H9 (cell line): Measurements from ENCODE around the gene ICE2. TPM values are rescaled to one million over a fixed set of nuclear protein-coding genes. Genes with fewer than 3 reads are reported as not detected.

Experiments
- DNase-seq: peaks from one replicate; pipeline ENCODE4 v3.0.0-alpha.2; 2017
- H2AFZ ChIP-seq: one replicate; pipeline ENCODE4 v1.6.1; 2013; ENCODE audit warnings: mild to moderate bottlenecking, low read length, control low read depth, moderate library complexity
- H2AK5ac ChIP-seq: 2 replicates; pipeline ENCODE4 v1.6.1; 2013; ENCODE audit warnings: low read length, control low read depth, mixed read lengths; ENCODE audit not compliant: insufficient read length
- H2BK120ac ChIP-seq: one replicate; pipeline ENCODE4 v1.6.1; 2013; ENCODE audit warnings: low read depth, mild to moderate bottlenecking, low read length, control low read depth, inconsistent platforms; ENCODE audit not compliant: poor library complexity, severe bottlenecking
- H2BK12ac ChIP-seq: 2 replicates; pipeline ENCODE4 v1.6.1; 2013; ENCODE audit warnings: low read length, control low read depth, mixed read lengths, low read depth; ENCODE audit not compliant: insufficient read length
- H2BK15ac ChIP-seq: 2 replicates; pipeline ENCODE4 v1.6.1; 2013; ENCODE audit warnings: low read depth, low read length, control low read depth
- H2BK20ac ChIP-seq: one replicate; pipeline ENCODE4 v1.6.1; 2013; ENCODE audit warnings: low read depth, mild to moderate bottlenecking, low read length, control low read depth, inconsistent platforms; ENCODE audit not compliant: poor library complexity, severe bottlenecking
- H2BK5ac ChIP-seq: 2 replicates; pipeline ENCODE4 v1.6.1; 2013; ENCODE audit warnings: low read length, control low read depth, mixed read lengths; ENCODE audit not compliant: insufficient read length
- H3K14ac ChIP-seq: 2 replicates; pipeline ENCODE4 v1.6.1; 2013; ENCODE audit warnings: low read length, control low read depth; ENCODE audit not compliant: insufficient read depth
- H3K18ac ChIP-seq: 2 replicates; pipeline ENCODE4 v1.6.1; 2013; ENCODE audit warnings: low read depth, mild to moderate bottlenecking, mixed read lengths, low read length, control low read depth; ENCODE audit not compliant: insufficient read length
- H3K23ac ChIP-seq: 2 replicates; pipeline ENCODE4 v1.6.1; 2013; ENCODE audit warnings: low read length, control low read depth, mixed read lengths, low read depth; ENCODE audit not compliant: insufficient read length
- H3K23me2 ChIP-seq: 2 replicates; pipeline ENCODE4 v1.6.1; 2013; ENCODE audit warnings: low read depth, mild to moderate bottlenecking, mixed read lengths, low read length, control low read depth; ENCODE audit not compliant: insufficient read length, poor library complexity, severe bottlenecking
- H3K27ac ChIP-seq: 2 replicates; pipeline ENCODE4 v1.5.1; 2013; ENCODE audit warnings: low read length, control low read depth, mixed read lengths, low read depth; ENCODE audit not compliant: insufficient read length
- H3K27me3 ChIP-seq: 2 replicates; pipeline ENCODE4 v1.6.1; 2013; ENCODE audit warnings: low read length, control low read depth, inconsistent platforms; ENCODE audit not compliant: insufficient read depth
- H3K4ac ChIP-seq: 2 replicates; pipeline ENCODE4 v1.6.1; 2013; ENCODE audit warnings: low read depth, mild to moderate bottlenecking, control low read depth, inconsistent platforms, low read length, moderate library complexity
- H3K4me1 ChIP-seq: 2 replicates; pipeline ENCODE4 v1.6.1; 2013; ENCODE audit warnings: low read length, control low read depth, inconsistent platforms; ENCODE audit not compliant: insufficient read depth
- H3K4me2 ChIP-seq: 2 replicates; pipeline ENCODE4 v1.6.1; 2013; ENCODE audit warnings: low read length, control low read depth, mixed read lengths; ENCODE audit not compliant: insufficient read length, insufficient read depth
- H3K56ac ChIP-seq: 2 replicates; pipeline ENCODE4 v1.6.1; 2013; ENCODE audit warnings: low read depth, mild to moderate bottlenecking, mixed read lengths, low read length, control low read depth; ENCODE audit not compliant: insufficient read length
- H3K79me1 ChIP-seq: 2 replicates; pipeline ENCODE4 v1.6.1; 2013; ENCODE audit warnings: low read depth, mild to moderate bottlenecking, moderate library complexity, low read length, control low read depth, inconsistent platforms; ENCODE audit not compliant: insufficient read depth, poor library complexity, severe bottlenecking
- H3K79me2 ChIP-seq: 2 replicates; pipeline ENCODE4 v1.6.1; 2013; ENCODE audit warnings: low read length, control low read depth, inconsistent platforms; ENCODE audit not compliant: insufficient read depth
- H3K9ac ChIP-seq: 2 replicates; pipeline ENCODE4 v1.6.1; 2013; ENCODE audit warnings: low read length, control low read depth, mixed read lengths; ENCODE audit not compliant: insufficient read length; ENCODE audit errors: extremely low read depth
- H3K9me3 ChIP-seq: one replicate; pipeline ENCODE4 v1.6.1; 2013; ENCODE audit warnings: low read depth, low read length, inconsistent platforms; ENCODE audit not compliant: control insufficient read depth
- H3T11ph ChIP-seq: one replicate; pipeline ENCODE4 v1.6.1; 2013; ENCODE audit warnings: mild to moderate bottlenecking, low read length, control low read depth, inconsistent platforms
- H4K20me1 ChIP-seq: one replicate; pipeline ENCODE4 v1.6.1; 2013; ENCODE audit not compliant: control insufficient read depth, insufficient read length, insufficient read depth
- H4K5ac ChIP-seq: 2 replicates; pipeline ENCODE4 v1.6.1; 2013; ENCODE audit warnings: low read depth, mild to moderate bottlenecking, mixed read lengths, low read length, control low read depth; ENCODE audit not compliant: insufficient read length
- H4K8ac ChIP-seq: replicated peaks from 2 replicates; pipeline ENCODE4 v1.6.1; 2013; ENCODE audit warnings: low read length, control low read depth, mixed read lengths, low read depth; ENCODE audit not compliant: insufficient read length
- H4K91ac ChIP-seq: 2 replicates; pipeline ENCODE4 v1.6.1; 2013; ENCODE audit warnings: low read depth, mild to moderate bottlenecking, moderate library complexity, mixed read lengths, low read length, control low read depth; ENCODE audit not compliant: insufficient read length
- H3K27ac Mint-ChIP-seq, 3 experiments: 2 replicates in 2 of 3; 3 replicates in 1 of 3; pipeline ENCODE4 v1.8.0; 2020 to 2021; ENCODE audit warnings: mixed read lengths in 3 of 3, mild to moderate bottlenecking in 1 of 3, moderate library complexity in 1 of 3
- H3K27me3 Mint-ChIP-seq: 2 replicates; pipeline ENCODE4 v1.8.0; 2021; ENCODE audit warnings: low read depth, mild to moderate bottlenecking, moderate library complexity, mixed read lengths
- H3K36me3 Mint-ChIP-seq, 3 experiments: 2 replicates in 2 of 3; 3 replicates in 1 of 3; pipeline ENCODE4 v1.8.0; 2020 to 2021; ENCODE audit warnings: low read depth in 3 of 3, mixed read lengths in 3 of 3; ENCODE audit not compliant: insufficient read depth in 1 of 3
- H3K4me1 Mint-ChIP-seq, 2 experiments: 2 replicates each; pipeline ENCODE4 v1.8.0; 2020; ENCODE audit warnings: mixed read lengths in 2 of 2
- H3K4me3 Mint-ChIP-seq, 2 experiments: 2 replicates in 1 of 2; 3 replicates in 1 of 2; pipeline ENCODE4 v1.8.0; 2020 to 2021; ENCODE audit warnings: mild to moderate bottlenecking in 2 of 2, mixed read lengths in 2 of 2, moderate library complexity in 1 of 2
- H3K9me3 Mint-ChIP-seq, 2 experiments: 2 replicates in 1 of 2; 3 replicates in 1 of 2; pipeline ENCODE4 v1.8.0; 2020; ENCODE audit warnings: mild to moderate bottlenecking in 2 of 2, mixed read lengths in 2 of 2, moderate library complexity in 1 of 2
- CTCF ChIP-seq: fragments of 200-600 bp; sonication (generic); conservative IDR thresholded peaks from 3 replicates; pipeline ENCODE4 v1.8.0; 2021; ENCODE audit warnings: antibody characterized with exemption, mild to moderate bottlenecking
- WGBS: extraction: QIAGEN DNeasy Blood & Tissue Kit; methylation state at CpG from one replicate; pipeline ENCODE4 v1.1.7; 2013; ENCODE audit warnings: missing lambda C conversion rate, low lambda C conversion rate, mixed read lengths; ENCODE audit not compliant: insufficient read length; ENCODE audit errors: extremely low coverage; 5-methylcytosine and 5-hydroxymethylcytosine counted together
- total RNA-seq: library from RNA; stranded (reverse); gene quantifications from 2 replicates; pipeline ENCODE4 v1.2.1, GENCODE V29; 2021

ICE2 gene
- total RNA-seq, 1 experiment from 2014 or later, result 76.3 TPM

GRCh38 chr15:60379185-60379524, 99.8 kb downstream of the ICE2 start:
- Histone ChIP-seq H3K27ac (no peak overlapping the region), H4K91ac (no peak overlapping the region), H3T11ph (no peak overlapping the region), H2AK5ac (no peak overlapping the region), H4K8ac (no peak overlapping the region), H3K79me1 (no peaks in the 10 kb centered on the region), H3K56ac (no peak overlapping the region), H2BK15ac (no peak overlapping the region), H3K9me3 (no peaks in the 10 kb centered on the region), H3K4me1 (no peaks in the 10 kb centered on the region), H3K27me3 (no peaks in the 10 kb centered on the region), H2BK5ac (no peak overlapping the region), H3K4ac (no peak overlapping the region), H2BK20ac (no peak overlapping the region), H4K5ac (no peak overlapping the region), H2AFZ (no peak overlapping the region), H3K18ac (no peak overlapping the region), H3K23me2 (no peaks in the 10 kb centered on the region), H3K79me2 (no peaks in the 10 kb centered on the region), H3K14ac (no peak overlapping the region), H3K23ac (no peak overlapping the region), H4K20me1 (no peaks in the 10 kb centered on the region), H2BK120ac (no peak overlapping the region), H2BK12ac (no peak overlapping the region), H3K4me2 (no peak overlapping the region), H3K9ac (no peak overlapping the region)
- DNase-seq, result no peak
- Mint-ChIP-seq H3K4me3 (no peak overlapping the region), H3K36me3 (peaks cover 0 to 14% (median 5%) of the 10 kb centered on the region in 3 experiments; a peak in 3 of 7 replicates), H3K4me1 (peaks cover 17 to 18% of the 10 kb centered on the region in 2 experiments), H3K27me3 (peaks cover 2% of the 10 kb centered on the region; the same call in 1 of the 2 replicates), H3K9me3 (no peaks in the 10 kb centered on the region), H3K27ac (no peak overlapping the region)
- no peak for TF ChIP-seq CTCF
- no CpG with 5 or more reads among the region's 1 CpG for WGBS
